ENCODE measurements around the gene RNLS. TPM values are rescaled to one million over a fixed set of nuclear protein-coding genes. Genes with fewer than 3 reads are reported as not detected.

The RNLS gene
- polyA plus RNA-seq, 3 donors: 3.3 to 3.9 (median 3.7) TPM

DNA sequence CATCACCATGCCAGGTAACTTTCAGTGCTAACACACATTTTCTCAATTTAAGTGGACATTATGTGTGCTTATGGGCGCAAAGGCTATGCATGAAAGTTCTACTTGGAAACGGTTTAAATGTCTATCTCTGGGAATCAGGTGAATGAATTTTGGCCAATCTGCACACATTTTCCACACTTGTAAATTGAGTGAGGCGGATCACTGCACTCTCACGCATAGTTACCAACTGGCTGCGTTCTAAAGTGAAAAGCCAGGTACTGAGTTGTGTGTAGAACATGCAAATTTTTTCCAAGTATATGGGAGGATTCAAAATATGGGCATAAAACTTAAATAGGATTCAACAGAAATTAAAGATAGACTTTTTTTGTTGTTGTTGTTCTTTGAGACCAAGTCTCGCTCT lies 323.7 kb downstream of the RNLS start:
- Mint-ChIP-seq H3K9me3 (no peaks in the 10 kb centered on the region), H3K4me3 (no peak overlapping the region), H3K27ac (no peak overlapping the region), H3K36me3 (no peaks in the 10 kb centered on the region), H3K4me1 (no peaks in the 10 kb centered on the region), H3K27me3 (ENCODE audit: low read depth in 3 of 3) (no peaks in the 10 kb centered on the region)
- Histone ChIP-seq H3K4me1 (ENCODE audit: control insufficient read depth in 1 of 2, insufficient read depth in 2 of 2, low read length in 2 of 2) (no peaks in the 10 kb centered on the region), H4K20me1 (ENCODE audit: insufficient read depth, low read length) (no peaks in the 10 kb centered on the region), H3K4me2 (replicated peaks; ENCODE audit: extremely low read depth, low read length, poor library complexity, severe bottlenecking) (no peak overlapping the region), H2AFZ (ENCODE audit: insufficient read depth, low read depth, low read length, poor library complexity, severe bottlenecking) (no peak overlapping the region), H3K4me3 (replicated peaks in 1 of 3; ENCODE audit: low read depth in 2 of 3, low read length in 3 of 3) (no peak overlapping the region), H3K9ac (ENCODE audit: insufficient read depth, low read length, poor library complexity, severe bottlenecking) (no peak overlapping the region), H3K79me2 (ENCODE audit: insufficient read depth, low read length) (no peaks in the 10 kb centered on the region), H3K27me3 (ENCODE audit: control insufficient read depth in 2 of 2, insufficient read depth in 2 of 2, low read length in 2 of 2) (no peaks in the 10 kb centered on the region), H3K27ac (ENCODE audit: low read depth in 1 of 2, low read length in 2 of 2) (no peak overlapping the region), H3K9me3 (replicated peaks in 1 of 2; ENCODE audit: control insufficient read depth in 1 of 2, insufficient read depth in 1 of 2, low read length in 2 of 2) (no peaks in the 10 kb centered on the region), H3K36me3 (replicated peaks in 1 of 2; ENCODE audit: control insufficient read depth in 1 of 2, insufficient read depth in 2 of 2, low read length in 2 of 2) (no peaks in the 10 kb centered on the region)
- no peak for DNase-seq
- TF ChIP-seq, protein P1, sequence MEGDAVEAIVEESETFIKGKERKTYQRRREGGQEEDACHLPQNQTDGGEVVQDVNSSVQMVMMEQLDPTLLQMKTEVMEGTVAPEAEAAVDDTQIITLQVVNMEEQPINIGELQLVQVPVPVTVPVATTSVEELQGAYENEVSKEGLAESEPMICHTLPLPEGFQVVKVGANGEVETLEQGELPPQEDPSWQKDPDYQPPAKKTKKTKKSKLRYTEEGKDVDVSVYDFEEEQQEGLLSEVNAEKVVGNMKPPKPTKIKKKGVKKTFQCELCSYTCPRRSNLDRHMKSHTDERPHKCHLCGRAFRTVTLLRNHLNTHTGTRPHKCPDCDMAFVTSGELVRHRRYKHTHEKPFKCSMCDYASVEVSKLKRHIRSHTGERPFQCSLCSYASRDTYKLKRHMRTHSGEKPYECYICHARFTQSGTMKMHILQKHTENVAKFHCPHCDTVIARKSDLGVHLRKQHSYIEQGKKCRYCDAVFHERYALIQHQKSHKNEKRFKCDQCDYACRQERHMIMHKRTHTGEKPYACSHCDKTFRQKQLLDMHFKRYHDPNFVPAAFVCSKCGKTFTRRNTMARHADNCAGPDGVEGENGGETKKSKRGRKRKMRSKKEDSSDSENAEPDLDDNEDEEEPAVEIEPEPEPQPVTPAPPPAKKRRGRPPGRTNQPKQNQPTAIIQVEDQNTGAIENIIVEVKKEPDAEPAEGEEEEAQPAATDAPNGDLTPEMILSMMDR (IDR thresholded peaks at IDR 0.05): no peak
- intact Hi-C loops (cut with micrococcal nuclease): no loop called here
- WGBS (ENCODE audit: insufficient coverage): 100% methylated on average over 3 of the region's 6 CpGs

DNA sequence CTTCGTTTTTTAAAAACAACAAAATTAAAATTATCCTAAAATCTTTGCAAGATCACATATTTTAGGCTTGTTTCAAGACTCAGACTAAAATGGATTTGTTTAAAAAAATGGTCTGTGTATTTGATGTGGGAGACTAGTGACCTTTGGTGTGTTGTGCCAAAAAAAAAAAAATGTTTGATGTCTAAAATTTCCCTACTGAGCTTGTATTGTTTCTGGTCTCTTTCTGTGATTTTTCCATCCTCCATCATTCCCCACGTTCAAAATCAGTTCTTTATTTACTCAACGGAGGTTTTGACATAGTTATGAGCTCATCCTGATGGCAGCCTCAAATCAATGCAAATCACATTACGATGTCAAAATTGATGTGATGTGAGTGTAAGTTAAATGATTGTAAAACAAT lies 326.2 kb downstream of the RNLS start:
- no peaks in the 10 kb centered on the region for H4K20me1 ChIP-seq (ENCODE audit: insufficient read depth, low read length)
- no peaks in the 10 kb centered on the region for H3K36me3 Mint-ChIP-seq
- intact Hi-C loops (cut with micrococcal nuclease): no loop called here
- no peaks in the 10 kb centered on the region for H3K4me1 ChIP-seq (ENCODE audit: control insufficient read depth in 1 of 2, insufficient read depth in 2 of 2, low read length in 2 of 2)
- no peaks in the 10 kb centered on the region for H3K9me3 ChIP-seq (replicated peaks in 1 of 2; ENCODE audit: control insufficient read depth in 1 of 2, insufficient read depth in 1 of 2, low read length in 2 of 2)
- no peak overlapping the region for H2AFZ ChIP-seq (ENCODE audit: insufficient read depth, low read depth, low read length, poor library complexity, severe bottlenecking)
- no peak for DNase-seq
- H3K9me3 Mint-ChIP-seq: no peaks in the 10 kb centered on the region
- H3K27ac Mint-ChIP-seq: no peak overlapping the region
- no peak overlapping the region for H3K9ac ChIP-seq (ENCODE audit: insufficient read depth, low read length, poor library complexity, severe bottlenecking)
- H3K79me2 ChIP-seq (ENCODE audit: insufficient read depth, low read length): no peaks in the 10 kb centered on the region
- no peaks in the 10 kb centered on the region for H3K27me3 Mint-ChIP-seq (ENCODE audit: low read depth in 3 of 3)
- no peak overlapping the region for H3K4me3 Mint-ChIP-seq
- no CpG with 5 or more reads among the region's 4 CpGs for WGBS (ENCODE audit: insufficient coverage)
- no peak overlapping the region for H3K27ac ChIP-seq (ENCODE audit: low read depth in 1 of 2, low read length in 2 of 2)
- no peaks in the 10 kb centered on the region for H3K4me1 Mint-ChIP-seq
- H3K4me2 ChIP-seq (replicated peaks; ENCODE audit: extremely low read depth, low read length, poor library complexity, severe bottlenecking): no peak overlapping the region
- H3K27me3 ChIP-seq (ENCODE audit: control insufficient read depth in 2 of 2, insufficient read depth in 2 of 2, low read length in 2 of 2): no peaks in the 10 kb centered on the region
- TF ChIP-seq, protein P1 (IDR thresholded peaks at IDR 0.05): no peak
- H3K36me3 ChIP-seq (replicated peaks in 1 of 2; ENCODE audit: control insufficient read depth in 1 of 2, insufficient read depth in 2 of 2, low read length in 2 of 2): no peaks in the 10 kb centered on the region
- no peak overlapping the region for H3K4me3 ChIP-seq (replicated peaks in 1 of 3; ENCODE audit: low read depth in 2 of 3, low read length in 3 of 3)

All from CD14-positive monocyte (primary cell).